DMS79 (cell line): Measurements from ENCODE around the gene ATP7B.
"Not testable (repeated sequence)": the region's sequence is repeated elsewhere in the genome, so short reads cannot be mapped to it uniquely, and the experiment has no call there.

Experiments used
- DNase-seq: peaks from one replicate; lab custom pipeline; 2025; lab: John Stamatoyannopoulos, UW

Gene ATP7B

GRCh38 chr13:52006523-52007245 lies 4.6 kb downstream of the ATP7B start:
- no peak for DNase-seq

- DNase-seq: no peak
These were observed 5.3 kb downstream of the ATP7B start for GRCh38 chr13:52005841-52006522.

DNA sequence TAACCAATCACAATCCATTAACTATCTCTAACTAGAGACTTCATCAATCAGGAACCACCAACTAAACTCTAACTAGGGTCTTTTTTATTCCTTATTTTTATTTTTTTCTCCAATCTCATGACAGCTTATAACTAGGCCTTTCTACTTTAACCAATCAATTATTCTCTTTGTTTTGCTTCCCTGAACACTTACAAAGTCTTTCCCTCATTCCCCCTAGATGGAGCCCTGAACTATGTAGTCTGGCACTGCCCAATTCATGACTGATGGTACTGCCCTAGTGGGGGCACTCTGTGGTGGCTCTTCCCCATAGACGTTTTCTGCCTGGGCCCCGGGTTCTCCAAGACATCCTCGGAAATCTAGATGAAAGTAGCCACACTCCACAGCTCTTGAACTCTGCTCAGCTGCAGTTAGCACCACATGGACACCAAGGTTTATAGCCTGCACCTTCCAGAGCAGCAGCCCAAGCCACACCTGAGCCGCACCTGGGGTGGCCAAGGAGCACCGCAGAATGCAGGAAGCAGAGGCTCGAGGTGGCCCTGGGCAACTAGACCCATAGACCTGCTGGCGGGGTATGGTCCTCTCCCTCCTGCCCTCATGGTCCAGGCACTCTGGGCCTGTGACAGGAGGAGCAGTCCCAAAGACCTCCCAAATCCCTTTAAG lies 6.6 kb downstream of the ATP7B start:
- DNase-seq: no peak

GRCh38 chr13:52003541-52003940 lies 7.7 kb downstream of the ATP7B start:
- DNase-seq: no peak

GRCh38 chr13:52002361-52002760 lies 8.9 kb downstream of the ATP7B start:
- DNase-seq: no peak

DNA sequence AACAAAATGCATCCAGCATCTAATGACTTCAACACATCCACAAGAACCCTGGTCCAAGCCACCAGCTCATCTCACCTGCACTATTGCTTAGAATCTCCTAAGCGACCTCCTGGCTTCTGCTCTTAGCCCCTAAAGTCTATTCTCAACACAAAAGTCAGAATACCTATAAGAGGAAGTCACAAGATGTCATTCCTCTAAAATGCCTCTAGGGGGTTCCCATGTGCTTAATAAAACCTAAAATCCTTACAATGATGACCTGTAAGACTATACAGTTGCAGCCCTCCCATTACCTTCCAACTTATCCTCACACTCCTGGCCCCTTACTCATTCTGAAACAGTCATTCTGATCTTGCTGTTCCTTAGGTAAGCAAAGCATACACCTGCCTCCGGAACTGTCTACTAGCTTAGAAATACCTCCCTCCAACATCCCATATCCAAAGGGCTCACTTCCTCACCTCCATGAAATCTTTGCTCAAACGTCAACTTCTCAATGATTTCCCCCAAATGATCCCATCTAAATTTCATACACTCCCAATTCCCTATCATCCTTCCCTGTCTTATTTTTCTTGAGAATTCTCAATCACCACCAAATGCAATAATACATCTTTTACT lies 10.0 kb downstream of the ATP7B start:
- peak; percentile 3 for DNase-seq

- DNase-seq: no peak
These were observed 11.3 kb downstream of the ATP7B start for GRCh38 chr13:51999921-52000320.

GRCh38 chr13:51999510-51999911 lies 11.7 kb downstream of the ATP7B start:
- DNase-seq: no peak

GRCh38 chr13:51998723-51999509 lies 12.3 kb downstream of the ATP7B start:
- DNase-seq: no peak

DNA sequence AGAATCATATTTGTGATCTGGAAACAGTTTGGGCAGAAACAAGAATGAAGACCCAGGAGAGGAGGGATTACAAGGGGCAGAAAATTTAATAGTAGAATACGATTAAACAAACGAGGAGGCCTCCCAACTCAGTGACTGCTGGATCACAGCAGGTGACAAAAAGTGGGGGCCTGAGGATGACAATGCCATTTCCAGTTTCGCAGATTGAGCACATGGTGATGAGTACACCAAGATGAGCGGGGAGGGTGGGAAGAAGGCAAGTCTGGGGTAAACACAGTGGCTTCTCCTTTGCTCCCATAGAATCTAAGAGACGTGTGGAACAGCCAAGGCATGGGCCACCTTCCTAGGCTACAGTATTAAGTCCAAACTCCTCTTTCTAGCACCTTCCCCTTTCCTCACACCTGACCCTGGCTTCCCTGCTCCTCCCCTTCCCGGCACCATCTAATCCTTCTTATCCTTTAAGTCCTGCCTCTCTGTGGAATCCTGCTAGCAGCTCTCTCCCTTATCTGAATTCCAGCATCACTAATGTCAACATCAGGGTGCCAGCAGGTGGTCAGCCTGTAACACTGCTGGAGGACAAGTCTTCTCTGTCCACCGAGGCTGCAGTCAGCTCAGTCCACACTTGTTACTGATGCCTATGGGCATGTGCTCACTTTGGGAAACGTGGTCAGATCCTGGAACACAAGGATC lies 13.5 kb downstream of the ATP7B start:
- DNase-seq: no peak

GRCh38 chr13:51997186-51997585 lies 14.1 kb downstream of the ATP7B start:
- DNase-seq: no peak

DNA sequence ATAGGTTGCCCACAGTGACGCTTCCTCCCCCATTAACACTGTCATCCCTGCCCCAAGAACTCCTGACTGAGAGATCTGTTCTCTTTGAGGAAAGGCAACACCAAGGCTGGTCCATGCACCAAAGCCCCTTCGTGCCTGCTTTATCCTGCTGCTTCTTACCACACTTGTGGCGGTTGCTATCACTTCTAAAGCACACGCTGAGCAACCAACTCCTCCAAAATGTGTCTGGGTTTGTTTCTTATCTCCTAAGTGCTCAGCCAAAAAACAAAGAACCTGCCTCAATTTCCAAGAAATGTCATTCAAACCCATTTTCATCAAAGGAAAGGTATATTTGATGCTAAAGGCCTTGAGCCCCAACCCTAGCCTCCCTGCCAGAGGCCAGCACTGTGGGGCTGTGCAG lies 14.6 kb downstream of the ATP7B start:
- no peak for DNase-seq

DNA sequence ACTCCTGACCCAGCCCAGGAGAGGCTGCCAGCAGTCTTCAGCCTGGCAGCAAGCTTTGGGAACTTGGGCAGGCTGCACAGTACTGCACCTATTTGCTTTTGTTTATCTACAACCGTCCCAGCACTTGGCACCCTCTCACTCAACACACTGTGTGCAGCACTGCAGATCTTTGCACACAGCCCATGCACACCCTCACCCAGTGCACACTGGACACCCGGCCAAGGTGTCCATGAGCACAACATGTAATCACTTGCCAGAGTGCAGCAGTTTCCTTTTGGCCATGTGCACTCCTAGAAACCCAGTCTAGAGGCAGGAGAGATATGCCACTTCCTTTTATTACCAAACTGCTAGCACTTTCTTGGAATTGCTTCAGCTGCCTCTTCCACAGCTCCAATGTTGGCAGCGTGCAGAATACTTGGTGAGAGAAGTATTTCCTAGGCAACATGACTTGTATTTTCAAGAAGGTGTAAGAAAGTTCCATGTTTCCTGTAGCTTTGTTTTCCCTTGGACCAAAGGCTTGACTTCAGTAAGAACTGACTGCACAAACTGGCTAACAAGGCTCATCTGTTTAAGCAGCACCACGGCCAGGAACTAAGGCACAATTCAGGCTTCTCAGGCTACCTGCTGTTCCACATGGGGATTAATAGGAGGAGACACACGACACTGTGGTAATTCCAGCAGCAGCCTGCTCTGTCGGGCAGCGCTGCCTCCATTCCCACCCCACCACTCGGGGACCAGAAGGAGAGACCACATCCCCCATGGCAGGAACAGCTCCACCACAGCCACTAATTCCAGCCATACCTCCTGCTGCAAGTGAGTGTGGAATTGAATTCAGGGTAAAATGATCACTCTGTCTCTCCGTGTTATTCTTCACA lies 15.3 kb downstream of the ATP7B start:
- DNase-seq: no peak

DNA sequence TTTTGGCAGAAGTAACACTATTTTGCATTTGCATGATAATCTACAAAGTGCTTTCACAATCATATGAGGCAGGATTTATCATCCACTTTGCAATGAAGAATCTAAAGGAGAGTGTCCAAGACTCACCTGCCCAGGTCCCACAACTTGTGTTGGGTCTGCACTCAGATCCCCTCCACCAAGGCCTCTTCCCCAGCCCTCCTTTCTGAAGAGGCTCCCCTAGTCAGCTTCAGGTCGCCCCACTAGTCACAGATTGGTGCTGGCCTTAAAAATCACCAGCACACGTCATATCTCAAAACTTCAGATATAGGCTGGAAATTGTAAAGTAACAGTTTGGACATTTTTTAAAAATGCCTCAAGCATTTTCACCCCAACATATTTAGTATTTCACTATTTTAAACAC lies 17.5 kb downstream of the ATP7B start:
- no peak for DNase-seq

GRCh38 chr13:51988988-51989618 lies 22.1 kb downstream of the ATP7B start:
- no peak for DNase-seq

DNA sequence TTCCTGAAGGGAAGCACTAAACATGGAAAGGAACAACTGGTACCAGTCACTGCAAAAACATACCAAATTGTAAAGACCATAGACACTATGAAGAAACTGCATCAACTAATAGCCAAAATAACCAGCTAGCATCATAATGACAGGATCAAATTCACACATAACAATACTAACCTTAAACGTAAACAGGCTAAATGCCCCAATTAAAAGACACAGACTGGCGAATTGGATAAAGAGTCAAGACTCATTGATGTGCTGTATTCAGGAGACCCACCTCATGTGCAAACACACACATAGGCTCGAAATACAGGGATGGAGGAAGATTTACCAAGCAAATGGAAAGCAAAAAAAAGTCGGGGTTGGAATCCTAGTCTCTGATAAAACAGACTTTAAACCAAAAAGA lies 26.3 kb downstream of the ATP7B start:
- not testable (repeated sequence) for DNase-seq

- not testable (repeated sequence) for DNase-seq
These were observed 28.0 kb downstream of the ATP7B start for GRCh38 chr13:51983292-51983691.

DNA sequence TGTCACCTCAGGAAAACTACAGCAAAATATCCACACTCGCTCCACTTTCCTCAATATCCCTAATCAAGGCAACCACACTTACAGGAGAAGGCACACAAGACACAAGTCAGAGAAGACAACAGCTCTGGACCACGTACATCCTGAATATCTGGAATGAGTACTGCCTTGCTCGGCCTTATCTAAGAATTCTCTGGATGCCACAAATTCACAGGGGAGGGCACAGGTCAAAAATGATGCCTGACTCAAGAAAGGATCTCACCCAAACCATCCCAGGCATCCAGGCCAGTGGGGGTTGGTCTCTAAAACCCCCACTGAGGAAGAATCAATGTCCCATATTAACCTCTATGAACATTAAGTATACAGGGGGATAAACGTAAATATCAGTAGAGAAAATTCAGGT lies 29.9 kb downstream of the ATP7B start:
- no peak for DNase-seq

DNA sequence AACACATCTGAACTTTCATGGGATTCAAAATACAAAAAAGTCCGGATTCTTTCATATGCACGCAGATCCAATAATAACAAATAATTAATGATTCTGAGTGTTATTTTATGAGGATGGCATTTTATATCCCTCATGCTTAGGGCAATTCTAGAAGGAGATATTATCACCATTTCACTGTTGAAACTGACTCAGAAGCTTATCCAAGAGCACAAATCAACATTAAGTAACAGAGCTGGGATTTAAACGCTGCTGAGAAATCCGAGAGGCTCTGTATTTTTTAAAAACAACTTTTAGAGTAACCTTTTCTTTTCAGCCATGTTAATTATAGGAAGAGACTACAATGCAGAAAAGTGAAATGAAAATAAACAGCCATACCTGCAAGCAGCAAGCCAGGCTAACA lies 30.3 kb downstream of the ATP7B start:
- no peak for DNase-seq
